ENCODE measurements around the gene NTMT1. TPM values are rescaled to one million over a fixed set of nuclear protein-coding genes. Genes with fewer than 3 reads are reported as not detected.

NTMT1 gene
- total RNA-seq, 1 donor from 2014 or later = 62.6 TPM

- H3K27me3 Mint-ChIP-seq (ENCODE audit: unreplicated experiment) = peaks cover 12% of the 10 kb centered on the region
- H3K27ac Mint-ChIP-seq (ENCODE audit: unreplicated experiment) = no peak overlapping the region
- no peaks in the 10 kb centered on the region for H3K36me3 Mint-ChIP-seq (ENCODE audit: unreplicated experiment)
- H3K4me3 Mint-ChIP-seq (ENCODE audit: unreplicated experiment) = peak overlapping the region; percentile 30
- H3K4me1 Mint-ChIP-seq (ENCODE audit: low read depth, unreplicated experiment) = peaks cover 4% of the 10 kb centered on the region
- peaks cover 4% of the 10 kb centered on the region for H3K9me3 Mint-ChIP-seq (ENCODE audit: unreplicated experiment)
- DNase-seq = peak; percentile 31
- TF ChIP-seq CTCF (IDR thresholded peaks at IDR 0.05; ENCODE audit: partially characterized antibody, unreplicated experiment) = no peak
Measured at GRCh38 chr9:129666575-129666974, 40.6 kb downstream of the NTMT1 start.

- H3K4me1 Mint-ChIP-seq (ENCODE audit: low read depth, unreplicated experiment) = peaks cover 4% of the 10 kb centered on the region
- no peak overlapping the region for H3K27ac Mint-ChIP-seq (ENCODE audit: unreplicated experiment)
- H3K36me3 Mint-ChIP-seq (ENCODE audit: unreplicated experiment) = no peaks in the 10 kb centered on the region
- H3K9me3 Mint-ChIP-seq (ENCODE audit: unreplicated experiment) = peaks cover 7% of the 10 kb centered on the region
- no peak overlapping the region for H3K4me3 Mint-ChIP-seq (ENCODE audit: unreplicated experiment)
- TF ChIP-seq CTCF (IDR thresholded peaks at IDR 0.05; ENCODE audit: partially characterized antibody, unreplicated experiment) = no peak
- H3K27me3 Mint-ChIP-seq (ENCODE audit: unreplicated experiment) = peaks cover 11% of the 10 kb centered on the region
- DNase-seq = no peak
Measured at GRCh38 chr9:129667378-129667777, 41.4 kb downstream of the NTMT1 start.

- Mint-ChIP-seq H3K27me3 (ENCODE audit: unreplicated experiment) (peaks cover 8% of the 10 kb centered on the region), H3K9me3 (ENCODE audit: unreplicated experiment) (peaks cover 7% of the 10 kb centered on the region), H3K4me1 (ENCODE audit: low read depth, unreplicated experiment) (peaks cover 4% of the 10 kb centered on the region), H3K4me3 (ENCODE audit: unreplicated experiment) (no peak overlapping the region), H3K36me3 (ENCODE audit: unreplicated experiment) (no peaks in the 10 kb centered on the region), H3K27ac (ENCODE audit: unreplicated experiment) (no peak overlapping the region)
- DNase-seq = no peak
- TF ChIP-seq CTCF (IDR thresholded peaks at IDR 0.05; ENCODE audit: partially characterized antibody, unreplicated experiment) = no peak
Measured at GRCh38 chr9:129667850-129668249, 41.9 kb downstream of the NTMT1 start.

DNA sequence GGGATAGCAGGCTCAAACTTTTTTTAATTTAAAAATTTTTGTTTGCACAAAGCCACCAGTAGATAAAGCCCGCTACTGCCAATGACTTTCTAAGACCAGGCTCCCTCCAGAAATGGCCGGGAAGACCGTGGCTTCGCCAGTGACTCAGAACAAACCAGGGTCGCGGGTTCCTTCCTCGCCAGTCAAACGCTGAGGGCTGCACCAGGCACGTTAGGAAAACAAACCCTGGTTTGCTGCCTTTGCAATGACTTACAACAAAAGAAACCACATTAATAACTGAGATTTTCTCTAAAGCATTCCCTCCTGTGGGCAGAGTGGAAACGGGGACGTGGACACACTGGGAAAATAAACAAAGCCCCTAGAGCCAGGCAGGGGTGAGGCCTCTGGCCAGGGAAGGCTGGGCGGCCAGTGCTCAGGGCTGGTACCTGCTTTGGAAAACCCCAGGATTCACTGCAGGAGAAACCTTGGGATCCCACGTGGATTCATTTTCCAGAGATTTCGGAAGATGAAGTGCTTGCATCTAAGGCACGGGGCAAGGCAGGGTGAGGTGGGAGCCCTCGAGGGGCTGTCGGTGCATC, 43.3 kb downstream of the NTMT1 start:
- H3K9me3 Mint-ChIP-seq (ENCODE audit: unreplicated experiment) = peaks cover 8% of the 10 kb centered on the region
- TF ChIP-seq CTCF (IDR thresholded peaks at IDR 0.05; ENCODE audit: partially characterized antibody, unreplicated experiment) = no peak
- H3K27me3 Mint-ChIP-seq (ENCODE audit: unreplicated experiment) = peaks cover 8% of the 10 kb centered on the region
- no peak for DNase-seq
- H3K36me3 Mint-ChIP-seq (ENCODE audit: unreplicated experiment) = no peaks in the 10 kb centered on the region
- H3K4me3 Mint-ChIP-seq (ENCODE audit: unreplicated experiment) = no peak overlapping the region
- peaks cover 10% of the 10 kb centered on the region for H3K4me1 Mint-ChIP-seq (ENCODE audit: low read depth, unreplicated experiment)
- no peak overlapping the region for H3K27ac Mint-ChIP-seq (ENCODE audit: unreplicated experiment)

GRCh38 chr9:129669946-129670345, 44.0 kb downstream of the NTMT1 start:
- peaks cover 10% of the 10 kb centered on the region for H3K9me3 Mint-ChIP-seq (ENCODE audit: unreplicated experiment)
- no peak for DNase-seq
- no peaks in the 10 kb centered on the region for H3K36me3 Mint-ChIP-seq (ENCODE audit: unreplicated experiment)
- TF ChIP-seq CTCF (IDR thresholded peaks at IDR 0.05; ENCODE audit: partially characterized antibody, unreplicated experiment) = no peak
- H3K27me3 Mint-ChIP-seq (ENCODE audit: unreplicated experiment) = peaks cover 5% of the 10 kb centered on the region
- H3K4me1 Mint-ChIP-seq (ENCODE audit: low read depth, unreplicated experiment) = peaks cover 13% of the 10 kb centered on the region
- no peak overlapping the region for H3K27ac Mint-ChIP-seq (ENCODE audit: unreplicated experiment)
- H3K4me3 Mint-ChIP-seq (ENCODE audit: unreplicated experiment) = no peak overlapping the region
